Osteocyte (in vitro differentiated cells): ENCODE results near the gene KIF18B. TPM values are rescaled to one million over a fixed set of nuclear protein-coding genes. Genes with fewer than 3 reads are reported as not detected.

ENCODE experiments used
- DNase-seq: peaks from one replicate; pipeline ENCODE4 v3.0.0; 2021; ENCODE audit warnings: mixed read lengths; ENCODE audit not compliant: unreplicated experiment; ENCODE audit errors: extremely low spot score
- H3K27ac Mint-ChIP-seq: one replicate; pipeline ENCODE4 v1.8.0; 2021; ENCODE audit warnings: mild to moderate bottlenecking, mixed read lengths; ENCODE audit not compliant: unreplicated experiment
- H3K27me3 Mint-ChIP-seq: one replicate; pipeline ENCODE4 v1.8.0; 2021; ENCODE audit warnings: mixed read lengths; ENCODE audit not compliant: unreplicated experiment
- H3K36me3 Mint-ChIP-seq: one replicate; pipeline ENCODE4 v1.8.0; 2021; ENCODE audit warnings: mixed read lengths; ENCODE audit not compliant: unreplicated experiment
- H3K4me1 Mint-ChIP-seq: one replicate; pipeline ENCODE4 v1.8.0; 2021; ENCODE audit warnings: mixed read lengths; ENCODE audit not compliant: unreplicated experiment
- H3K4me3 Mint-ChIP-seq: one replicate; pipeline ENCODE4 v1.8.0; 2021; ENCODE audit warnings: mild to moderate bottlenecking, moderate library complexity, mixed read lengths; ENCODE audit not compliant: unreplicated experiment
- H3K9me3 Mint-ChIP-seq: one replicate; pipeline ENCODE4 v1.8.0; 2021; ENCODE audit warnings: mixed read lengths; ENCODE audit not compliant: unreplicated experiment
- total RNA-seq: library from RNA; stranded (reverse); gene quantifications from 2 replicates; pipeline ENCODE4 v1.2.1, GENCODE V29; 2021
- TF ChIP-seq, protein P1 (sequence below): fragments of 200-600 bp; sonication (generic); IDR thresholded peaks from 2 replicates; pipeline ENCODE4 v1.5.0; 2021; ENCODE audit warnings: antibody characterized with exemption, mild to moderate bottlenecking, moderate library complexity

Gene KIF18B
- total RNA-seq, 1 donor from 2014 or later: 6.9 TPM

- H3K36me3 Mint-ChIP-seq: peaks cover 8% of the 10 kb centered on the region
- H3K27me3 Mint-ChIP-seq: no peaks in the 10 kb centered on the region
- peak overlapping the region; percentile 92 for H3K4me3 Mint-ChIP-seq
- peaks cover 36% of the 10 kb centered on the region for H3K4me1 Mint-ChIP-seq
- TF ChIP-seq, protein P1, sequence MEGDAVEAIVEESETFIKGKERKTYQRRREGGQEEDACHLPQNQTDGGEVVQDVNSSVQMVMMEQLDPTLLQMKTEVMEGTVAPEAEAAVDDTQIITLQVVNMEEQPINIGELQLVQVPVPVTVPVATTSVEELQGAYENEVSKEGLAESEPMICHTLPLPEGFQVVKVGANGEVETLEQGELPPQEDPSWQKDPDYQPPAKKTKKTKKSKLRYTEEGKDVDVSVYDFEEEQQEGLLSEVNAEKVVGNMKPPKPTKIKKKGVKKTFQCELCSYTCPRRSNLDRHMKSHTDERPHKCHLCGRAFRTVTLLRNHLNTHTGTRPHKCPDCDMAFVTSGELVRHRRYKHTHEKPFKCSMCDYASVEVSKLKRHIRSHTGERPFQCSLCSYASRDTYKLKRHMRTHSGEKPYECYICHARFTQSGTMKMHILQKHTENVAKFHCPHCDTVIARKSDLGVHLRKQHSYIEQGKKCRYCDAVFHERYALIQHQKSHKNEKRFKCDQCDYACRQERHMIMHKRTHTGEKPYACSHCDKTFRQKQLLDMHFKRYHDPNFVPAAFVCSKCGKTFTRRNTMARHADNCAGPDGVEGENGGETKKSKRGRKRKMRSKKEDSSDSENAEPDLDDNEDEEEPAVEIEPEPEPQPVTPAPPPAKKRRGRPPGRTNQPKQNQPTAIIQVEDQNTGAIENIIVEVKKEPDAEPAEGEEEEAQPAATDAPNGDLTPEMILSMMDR: no peak
- peak overlapping the region; percentile 100 for H3K27ac Mint-ChIP-seq
- no peak for DNase-seq
- H3K9me3 Mint-ChIP-seq: no peaks in the 10 kb centered on the region
These were observed 48.9 kb downstream of the KIF18B start for GRCh38 chr17:44898768-44899073.

DNA sequence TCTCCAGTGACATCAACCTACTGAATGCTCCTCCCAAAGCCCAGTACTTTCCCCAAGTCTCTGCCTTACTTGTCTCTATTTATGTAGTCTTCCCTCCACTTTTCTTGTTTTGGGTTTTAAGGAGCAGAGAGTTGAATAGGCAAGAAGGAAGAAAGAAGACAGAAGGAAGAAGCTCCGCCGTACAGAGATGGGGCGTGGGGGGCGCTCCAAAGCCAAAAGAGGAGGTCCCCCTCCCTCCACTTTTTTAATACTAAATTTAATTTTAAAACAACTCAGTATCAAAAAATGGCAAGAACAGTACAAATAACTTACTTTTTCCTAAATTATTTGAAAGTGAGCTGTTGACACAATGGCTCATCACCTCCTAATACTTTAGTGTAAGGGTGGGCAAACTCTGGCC lies 52.9 kb downstream of the KIF18B start:
- H3K4me1 Mint-ChIP-seq: peaks cover 10% of the 10 kb centered on the region
- H3K9me3 Mint-ChIP-seq: no peaks in the 10 kb centered on the region
- H3K4me3 Mint-ChIP-seq: no peak overlapping the region
- TF ChIP-seq, protein P1: no peak
- peaks cover 18% of the 10 kb centered on the region for H3K36me3 Mint-ChIP-seq
- H3K27ac Mint-ChIP-seq: no peak overlapping the region
- no peak for DNase-seq
- no peaks in the 10 kb centered on the region for H3K27me3 Mint-ChIP-seq

- H3K9me3 Mint-ChIP-seq: no peaks in the 10 kb centered on the region
- no peak for DNase-seq
- no peaks in the 10 kb centered on the region for H3K27me3 Mint-ChIP-seq
- H3K4me1 Mint-ChIP-seq: peaks cover 1% of the 10 kb centered on the region
- TF ChIP-seq, protein P1: no peak
- H3K27ac Mint-ChIP-seq: no peak overlapping the region
- peaks cover 18% of the 10 kb centered on the region for H3K36me3 Mint-ChIP-seq
- no peak overlapping the region for H3K4me3 Mint-ChIP-seq
These were observed 55.3 kb downstream of the KIF18B start for GRCh38 chr17:44892250-44892649.

GRCh38 chr17:44889003-44889402 lies 58.6 kb downstream of the KIF18B start:
- Mint-ChIP-seq H3K4me3 (no peak overlapping the region), H3K9me3 (no peaks in the 10 kb centered on the region), H3K4me1 (no peaks in the 10 kb centered on the region), H3K36me3 (peaks cover 24% of the 10 kb centered on the region), H3K27me3 (no peaks in the 10 kb centered on the region), H3K27ac (no peak overlapping the region)
- DNase-seq: no peak
- TF ChIP-seq, protein P1: no peak

GRCh38 chr17:44887971-44888954 lies 59.3 kb downstream of the KIF18B start:
- Mint-ChIP-seq H3K9me3 (no peaks in the 10 kb centered on the region), H3K4me3 (no peak overlapping the region), H3K27me3 (no peaks in the 10 kb centered on the region), H3K36me3 (peaks cover 26% of the 10 kb centered on the region), H3K27ac (no peak overlapping the region), H3K4me1 (no peaks in the 10 kb centered on the region)
- TF ChIP-seq, protein P1: no peak
- no peak for DNase-seq
